Epidermal melanocyte (primary cell): ENCODE results near the gene ZSCAN21.

Experiments
- DNase-seq: peaks from one replicate; pipeline ENCODE4 v3.0.0; 2011; ENCODE audit warnings: low spot score; ENCODE audit not compliant: insufficient read length

The ZSCAN21 gene

DNA sequence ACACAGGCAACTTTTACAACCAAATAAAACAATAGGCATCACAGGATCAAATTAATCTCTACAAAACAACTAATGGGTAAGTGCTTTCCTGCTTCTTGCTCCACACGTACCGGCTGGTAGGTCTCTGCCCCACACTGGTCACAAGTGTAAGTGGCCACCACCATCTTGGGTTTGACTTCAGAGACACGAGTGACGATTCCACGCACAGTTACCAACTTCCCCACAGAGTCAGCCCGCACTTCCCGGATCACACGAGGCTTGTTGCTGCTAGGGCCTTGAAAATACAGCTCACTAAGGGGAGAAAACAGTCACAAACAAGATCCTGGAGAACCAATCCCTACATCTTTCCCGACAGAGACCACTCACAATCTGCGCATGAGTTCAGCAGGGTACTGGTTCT is 49.3 kb downstream of the ZSCAN21 start:
- no peak for DNase-seq

DNA sequence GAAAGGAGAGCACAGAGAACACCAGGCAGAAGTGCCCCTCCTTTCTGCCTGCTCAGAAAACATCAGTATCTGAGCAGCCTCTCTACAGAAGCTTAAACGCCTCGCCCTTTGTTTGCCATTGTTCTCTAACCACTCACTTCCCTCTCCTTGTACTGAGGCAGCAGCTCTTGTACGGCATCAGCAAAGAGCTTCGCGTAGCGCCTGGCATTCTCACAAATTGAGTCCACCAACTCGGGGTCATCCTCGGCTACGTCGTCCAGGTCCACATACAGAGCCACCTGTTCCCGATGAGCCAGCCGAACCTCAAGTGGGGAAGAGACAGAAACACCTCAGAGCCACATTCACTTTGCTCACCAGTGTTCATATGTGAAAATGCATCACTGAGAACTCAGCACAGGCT is 49.9 kb downstream of the ZSCAN21 start:
- no peak for DNase-seq

DNA sequence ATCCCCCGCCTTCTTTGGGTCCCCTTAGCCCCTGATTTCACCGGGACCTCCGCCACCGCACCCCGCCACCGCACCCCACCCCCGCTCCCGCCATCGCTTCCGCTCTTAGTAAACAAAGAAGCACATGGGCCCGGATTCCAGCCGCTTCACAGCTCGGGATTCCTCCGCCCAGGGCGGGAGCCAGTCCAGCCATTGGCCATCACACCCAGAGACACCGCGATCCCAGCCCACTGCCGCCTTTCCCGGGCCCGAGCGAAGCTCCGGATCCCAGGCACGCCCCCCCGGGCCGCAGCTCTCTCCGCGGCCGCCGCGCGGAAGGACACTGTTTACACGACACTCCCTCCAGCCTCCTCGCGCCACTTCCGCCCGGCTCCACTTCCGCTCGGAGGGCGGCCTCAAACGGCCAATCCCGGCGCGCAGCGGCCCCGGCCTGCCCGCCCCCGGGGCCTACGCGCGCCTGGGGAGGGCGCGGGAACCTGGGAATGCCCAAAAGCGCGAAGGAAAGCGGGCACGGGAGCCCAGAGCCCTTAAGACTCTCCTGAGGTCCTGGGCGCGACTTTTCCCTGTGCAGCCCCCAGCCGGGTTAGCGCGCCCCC is 50.9 kb downstream of the ZSCAN21 start:
- peak; percentile 96 for DNase-seq

DNA sequence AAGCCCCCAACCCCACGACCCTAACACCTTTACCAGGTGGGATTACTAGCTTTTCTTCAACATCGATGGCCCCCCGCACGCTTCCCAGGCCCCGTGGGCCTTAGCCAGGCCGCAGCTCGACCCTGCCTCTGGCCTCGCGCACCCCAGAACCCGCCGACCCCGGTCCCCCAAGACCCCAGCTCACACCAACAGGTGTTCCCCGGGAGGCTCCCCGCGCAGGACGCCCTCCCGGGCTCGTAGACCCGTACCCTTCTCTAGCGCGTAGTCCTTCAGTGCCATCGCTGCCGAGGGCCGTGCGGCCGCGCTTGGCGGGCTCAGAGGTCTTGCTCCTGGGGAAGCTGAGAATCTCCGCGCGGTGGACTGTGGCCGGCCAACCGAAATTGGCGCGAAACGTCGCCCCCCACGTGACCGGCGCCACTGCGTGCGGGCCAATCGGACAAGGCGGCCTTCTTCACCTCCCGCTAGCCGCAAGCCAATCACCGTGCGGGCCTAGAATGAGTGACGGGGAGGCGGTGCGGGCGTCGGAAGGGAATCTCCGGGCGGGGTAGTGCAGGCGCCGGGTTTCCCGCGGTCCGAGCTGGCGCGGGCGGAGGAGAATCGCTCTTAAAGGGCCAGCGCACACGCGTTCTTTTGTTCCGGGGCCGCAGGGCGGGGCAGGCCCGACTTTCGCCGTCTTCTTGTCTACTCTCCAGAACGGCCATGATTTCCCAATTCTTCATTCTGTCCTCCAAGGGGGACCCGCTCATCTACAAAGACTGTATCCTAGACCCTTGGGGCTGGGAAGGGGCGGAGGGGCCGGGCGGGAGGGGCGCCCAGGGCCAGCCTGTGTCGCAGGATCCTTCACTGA is 51.7 kb downstream of the ZSCAN21 start, which contains the start of the genes AP4M1 and MCM7:
Gene AP4M1, plus strand, starts transcription at position 628 of the 847 bp plus-strand sequence. Its CDS starts 72 bp downstream, at position 700.
Gene MCM7, minus strand, starts transcription at position 382 of the 847 bp plus-strand sequence. Its CDS starts 103 bp downstream, at position 279.
- peak; percentile 96 for DNase-seq

DNA sequence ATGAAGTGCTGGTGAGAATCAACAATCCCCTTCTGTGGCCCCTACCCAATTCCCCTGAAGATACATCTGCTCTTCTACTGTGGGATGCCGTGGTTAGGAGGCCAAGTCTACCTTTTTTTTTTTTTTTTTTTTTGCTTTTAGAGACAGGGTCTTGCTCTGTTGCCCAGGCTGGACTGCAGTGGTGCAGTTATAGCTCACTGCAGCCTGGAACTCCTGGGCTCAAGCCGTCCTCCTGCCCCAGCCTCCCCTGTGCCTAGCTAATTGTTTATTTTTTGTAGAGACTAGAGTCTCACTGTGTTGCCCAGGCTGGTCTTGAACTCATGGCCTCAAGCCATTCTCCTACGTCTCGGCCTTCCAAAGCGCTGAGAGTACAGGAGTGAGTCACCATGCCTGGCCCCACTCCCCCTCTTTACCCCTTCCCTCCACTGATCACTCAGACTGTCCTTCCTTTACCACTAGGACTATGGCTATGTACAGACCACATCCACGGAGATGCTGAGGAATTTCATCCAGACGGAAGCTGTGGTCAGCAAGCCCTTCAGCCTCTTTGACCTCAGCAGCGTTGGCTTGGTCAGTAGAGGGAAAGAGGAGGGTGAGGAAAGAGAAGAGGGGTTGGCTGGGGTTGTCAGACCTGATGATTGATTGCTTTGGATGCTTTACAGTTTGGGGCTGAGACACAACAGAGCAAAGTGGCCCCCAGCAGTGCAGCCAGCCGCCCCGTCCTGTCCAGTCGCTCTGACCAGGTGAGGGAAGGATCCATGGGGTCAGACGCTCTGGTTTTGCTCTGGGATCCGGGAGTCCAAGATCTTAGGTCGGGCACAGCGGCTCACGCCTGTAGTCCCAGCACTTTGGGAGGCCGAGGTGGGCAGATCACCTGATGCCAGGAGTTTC is 53.6 kb downstream of the ZSCAN21 start:
- DNase-seq, result no peak

DNA sequence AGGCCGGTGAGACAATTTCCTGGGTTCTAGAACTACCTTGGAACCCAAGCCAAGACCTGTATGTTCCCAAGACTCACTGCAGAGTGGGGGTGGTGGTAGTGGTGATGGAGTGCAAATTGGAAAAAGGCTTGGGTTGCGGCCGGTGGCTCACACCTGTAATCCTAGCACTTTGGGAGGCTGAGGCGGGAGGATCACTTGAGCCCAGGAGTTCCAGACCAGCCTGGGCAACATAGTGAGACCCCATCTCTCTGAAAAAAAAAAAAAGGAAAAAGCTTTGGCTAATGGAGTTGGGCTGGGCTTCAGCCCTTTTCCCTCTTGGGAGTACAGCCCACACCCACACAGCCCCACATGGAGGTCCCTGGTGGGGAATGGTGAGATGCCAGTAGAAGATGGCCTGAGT is 56.0 kb downstream of the ZSCAN21 start:
- no peak for DNase-seq

DNA sequence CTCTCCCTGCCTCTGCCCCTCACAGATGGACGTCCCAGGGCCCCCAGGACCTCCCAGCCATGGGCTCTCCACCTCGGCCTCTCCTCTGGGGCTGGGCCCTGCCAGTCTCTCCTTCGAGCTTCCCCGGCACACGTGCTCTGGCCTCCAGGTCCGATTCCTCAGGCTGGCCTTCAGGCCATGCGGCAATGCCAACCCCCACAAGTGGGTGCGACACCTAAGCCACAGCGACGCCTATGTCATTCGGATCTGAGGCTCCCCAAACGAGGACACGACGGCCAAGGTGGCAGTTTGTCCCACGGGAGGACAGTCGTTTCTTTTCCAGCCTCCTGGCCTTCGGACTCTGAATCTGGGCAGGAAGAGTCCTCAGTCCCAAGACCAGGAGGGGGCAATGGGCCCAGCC is 57.1 kb downstream of the ZSCAN21 start:
- DNase-seq, result no peak

DNA sequence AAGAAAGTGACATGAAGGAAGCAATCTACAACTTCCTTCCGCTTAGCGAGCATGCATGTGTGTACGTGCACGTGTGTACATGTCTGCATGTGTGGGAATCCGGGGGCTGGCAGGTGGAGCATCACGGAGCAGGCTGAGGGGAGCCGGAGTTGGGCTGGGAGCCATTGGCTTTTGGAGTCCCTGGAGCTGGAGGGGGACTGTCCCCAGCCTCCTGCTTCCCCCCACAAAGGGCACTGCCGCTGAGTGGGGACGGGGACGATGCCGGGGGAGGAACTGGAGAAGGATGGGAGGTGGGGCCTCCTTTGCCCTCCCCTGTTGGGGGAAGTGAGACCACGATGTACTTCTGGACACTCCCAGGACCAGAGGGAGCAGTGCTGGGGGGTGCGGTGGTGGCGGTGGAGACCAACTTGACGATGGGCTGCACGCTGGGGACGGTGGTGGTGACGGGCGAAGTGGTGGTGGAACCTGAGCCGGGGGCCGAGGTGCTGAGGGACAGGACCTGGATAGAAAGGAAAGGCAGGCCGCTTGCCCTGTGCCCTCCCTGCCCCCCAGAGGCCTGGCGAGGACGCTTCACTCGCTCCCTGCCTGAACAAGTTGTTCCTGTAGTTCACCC is 57.7 kb downstream of the ZSCAN21 start:
- no peak for DNase-seq

DNA sequence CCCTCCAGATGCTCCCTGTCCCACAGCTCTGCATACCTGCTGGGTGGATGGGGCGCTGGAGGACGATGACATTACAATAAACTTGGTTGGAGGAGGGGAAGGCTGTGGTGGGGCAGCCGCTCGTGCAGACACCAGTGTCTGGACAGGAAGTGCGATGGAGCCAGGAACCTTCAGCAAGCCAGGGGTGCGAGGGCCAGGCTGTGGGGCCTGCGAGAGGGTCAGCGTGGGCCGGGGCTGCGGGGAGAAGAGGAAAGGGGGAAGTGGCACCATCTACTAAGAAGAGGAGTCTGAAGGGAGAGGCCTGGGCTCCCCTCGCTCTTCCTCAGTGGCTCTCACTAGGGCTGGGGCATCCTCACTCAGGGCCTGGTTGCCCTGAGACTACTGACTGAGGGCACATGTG is 58.3 kb downstream of the ZSCAN21 start:
- DNase-seq, result no peak

DNA sequence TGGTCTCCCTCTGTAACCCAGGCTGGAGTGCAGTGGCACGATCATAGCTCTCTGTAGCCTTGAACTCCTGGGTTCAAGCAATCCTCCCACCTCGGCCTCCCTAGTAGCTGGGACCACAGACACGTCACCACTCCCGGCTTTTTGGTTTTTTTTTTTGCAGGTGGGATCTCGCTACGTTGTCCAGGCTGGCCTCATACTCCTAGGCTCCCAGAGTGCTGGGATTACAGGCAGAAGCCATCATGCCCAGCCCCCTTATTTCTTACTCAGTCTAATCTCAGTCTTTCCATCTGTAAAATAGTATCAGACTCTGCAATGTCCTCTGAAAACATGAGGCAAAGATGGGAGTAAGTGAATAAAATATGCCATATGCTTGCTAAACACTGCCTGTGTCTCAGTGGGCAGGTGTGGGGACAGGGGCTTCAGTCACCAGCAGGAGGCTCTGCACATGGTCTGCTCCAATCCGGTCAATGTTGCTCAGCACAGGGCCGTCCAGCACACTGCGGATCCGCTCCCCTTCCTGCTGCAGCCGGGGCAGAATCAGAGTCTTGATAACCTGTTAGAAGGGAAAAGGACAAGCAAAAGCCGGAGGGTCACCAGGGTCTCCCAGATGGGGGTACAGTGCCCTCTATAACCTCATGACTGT is 60.1 kb downstream of the ZSCAN21 start:
- no peak for DNase-seq

DNA sequence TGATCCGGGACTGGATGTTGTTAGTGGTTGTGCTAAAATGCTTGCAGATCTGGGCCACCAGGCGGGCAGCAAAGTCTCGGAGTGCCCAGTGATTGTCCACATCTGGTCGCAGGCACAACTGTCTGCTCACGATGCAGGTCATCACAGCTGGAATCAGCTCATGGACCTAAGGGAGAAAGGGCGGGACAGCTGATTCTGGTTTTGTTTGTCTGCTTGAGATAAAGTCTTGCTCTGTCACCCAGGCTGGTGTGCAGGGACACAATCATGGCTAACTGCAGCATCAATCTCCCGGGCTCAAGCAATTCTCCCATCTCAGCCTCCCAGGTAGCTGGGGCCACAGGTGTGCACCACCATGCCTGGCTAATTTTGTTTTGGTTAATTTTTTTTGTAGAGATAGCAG is 61.6 kb downstream of the ZSCAN21 start:
- no peak for DNase-seq

DNA sequence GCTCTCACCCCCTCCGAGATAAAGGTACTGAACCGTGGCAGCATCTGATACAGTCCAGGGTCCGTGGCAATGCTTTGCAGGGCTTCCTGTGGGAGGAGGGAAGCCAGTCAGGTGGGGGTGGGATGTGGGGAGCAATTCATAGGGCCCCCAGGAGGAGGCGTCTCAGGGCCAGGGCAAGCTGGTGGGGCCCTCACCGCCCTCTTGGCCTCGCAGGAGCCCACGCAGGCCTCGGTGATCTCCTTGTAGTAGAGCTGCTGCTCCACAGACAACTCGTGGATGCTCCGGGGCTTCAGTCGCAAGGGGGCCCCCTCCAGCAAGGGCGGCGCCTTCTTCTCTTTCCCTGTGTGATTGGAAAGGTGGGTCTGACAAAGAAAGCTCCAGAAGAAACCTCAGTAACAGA is 62.3 kb downstream of the ZSCAN21 start:
- DNase-seq, result no peak
